Activated naive CD8-positive, alpha-beta T cell treated with anti-CD3 and anti-CD28 coated beads, Interleukin-2, amount 50 U/mL, for 16 hours (primary cell): ENCODE data around the gene AKAIN1.

Source experiments
- DNase-seq: peaks from one replicate; pipeline ENCODE4 v3.0.0-alpha.2; 2020; ENCODE audit warnings: low read depth, low spot score

AKAIN1 gene

GRCh38 chr18:5159080-5159479, 38.0 kb downstream of the AKAIN1 start:
- DNase-seq, result no peak

GRCh38 chr18:5158587-5158986, 38.5 kb downstream of the AKAIN1 start:
- no peak for DNase-seq

GRCh38 chr18:5158172-5158571, 38.9 kb downstream of the AKAIN1 start:
- DNase-seq, result no peak

DNA sequence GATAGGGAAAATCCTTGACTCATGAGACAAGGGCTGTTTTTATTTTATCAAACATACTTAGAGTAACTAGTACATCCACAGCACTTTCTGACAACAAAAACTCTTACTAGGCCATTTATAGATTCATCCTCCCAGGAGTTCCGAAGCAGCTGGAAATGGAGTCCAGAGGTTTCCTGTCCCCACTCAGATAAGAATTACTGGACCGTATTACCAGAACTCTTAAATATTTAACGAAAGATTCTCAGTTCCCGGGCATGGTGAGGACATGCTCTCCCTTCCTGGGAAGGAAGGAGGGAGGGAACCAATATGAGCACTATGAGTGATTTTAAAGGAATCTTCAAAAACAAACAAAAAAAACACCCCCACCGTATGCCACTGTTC, 41.2 kb downstream of the AKAIN1 start:
- DNase-seq, result no peak

DNA sequence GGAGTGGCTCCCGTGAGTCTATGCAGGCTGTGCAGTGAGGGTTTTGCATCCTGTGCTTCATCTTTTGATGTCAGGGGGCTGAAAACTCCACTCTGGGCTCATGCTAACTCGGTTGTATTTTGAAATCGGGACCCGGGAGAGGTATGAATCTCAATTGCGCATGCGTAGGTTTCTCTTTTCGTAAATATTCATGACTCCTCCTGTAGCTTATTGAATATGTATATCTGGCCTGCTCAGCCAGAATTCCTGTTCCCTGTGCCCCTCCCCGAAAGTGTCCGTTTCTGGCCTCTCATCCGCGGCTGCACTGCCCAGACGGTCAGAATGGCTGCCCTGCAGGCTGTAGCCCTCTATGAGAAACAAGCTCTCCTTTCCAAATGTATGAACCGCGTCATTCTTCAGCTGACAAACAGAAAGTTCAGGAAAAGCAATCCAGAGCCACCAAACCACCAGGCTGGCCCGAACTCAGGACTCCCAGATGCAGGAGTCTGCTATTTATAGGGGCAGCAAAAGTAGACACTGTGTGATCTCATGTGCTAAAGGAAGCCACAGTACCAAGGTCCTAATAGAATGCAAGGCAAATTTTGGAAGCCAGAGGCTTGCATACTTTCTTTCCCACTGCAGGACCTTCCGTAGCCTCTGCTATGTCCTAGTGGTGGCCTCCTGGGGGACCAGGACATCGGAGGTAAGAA, 41.7 kb downstream of the AKAIN1 start:
- no peak for DNase-seq

DNA sequence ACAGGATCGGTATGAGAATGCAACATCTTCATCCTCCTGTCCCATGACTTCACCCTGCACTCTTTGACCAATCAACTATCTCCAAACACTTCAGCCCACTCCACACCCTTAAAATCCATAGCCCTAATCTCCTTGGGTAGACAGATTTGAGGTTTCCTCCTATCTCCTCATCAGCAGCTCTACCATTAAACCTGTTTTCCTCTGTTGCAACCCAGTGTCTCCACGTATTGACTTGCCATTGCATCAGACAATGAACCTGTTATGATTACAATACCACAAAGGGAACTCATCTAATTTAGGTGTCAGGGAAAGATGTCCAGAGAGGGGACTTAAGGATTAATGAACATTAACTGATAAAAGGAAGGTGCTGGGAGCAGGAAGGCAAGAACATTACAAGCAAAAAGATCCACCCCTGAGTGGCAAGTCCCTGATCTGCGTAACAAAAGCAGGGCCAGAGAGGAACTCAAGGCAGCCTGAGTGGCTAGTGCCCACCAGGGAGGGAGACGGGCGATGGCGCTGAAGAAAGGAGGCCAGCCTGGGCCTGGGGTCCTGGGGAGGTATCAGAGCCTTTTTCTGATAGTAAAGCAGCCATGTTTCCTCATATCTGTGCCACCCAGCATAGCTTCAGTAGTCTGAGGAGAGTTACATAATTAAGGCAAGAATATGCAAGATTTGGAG, 44.6 kb downstream of the AKAIN1 start:
- DNase-seq, result no peak

GRCh38 chr18:5150894-5151293, 46.2 kb downstream of the AKAIN1 start:
- no peak for DNase-seq

DNA sequence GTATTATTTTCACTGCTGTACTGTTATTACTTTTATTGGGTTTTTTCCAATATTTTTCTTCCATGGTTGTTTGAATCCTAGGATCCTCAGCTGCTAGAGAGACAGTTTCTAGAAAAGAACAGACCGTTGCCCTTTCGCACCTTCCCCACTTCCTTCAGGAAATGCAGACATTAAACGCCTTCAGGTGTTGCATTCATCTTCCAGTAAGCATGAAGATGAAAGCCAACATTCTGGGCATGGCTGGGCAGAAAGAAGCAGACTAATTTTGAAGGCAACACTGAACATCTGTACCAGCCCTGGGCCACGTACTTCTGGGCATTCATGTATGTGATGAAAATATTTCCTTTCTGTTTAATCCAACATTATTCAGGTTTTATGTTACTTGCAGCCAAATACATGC, 51.0 kb downstream of the AKAIN1 start:
- DNase-seq, result no peak

- no peak for DNase-seq
These were observed 51.8 kb downstream of the AKAIN1 start for GRCh38 chr18:5145168-5145825.

GRCh38 chr18:5144629-5145028, 52.4 kb downstream of the AKAIN1 start:
- DNase-seq, result no peak

DNA sequence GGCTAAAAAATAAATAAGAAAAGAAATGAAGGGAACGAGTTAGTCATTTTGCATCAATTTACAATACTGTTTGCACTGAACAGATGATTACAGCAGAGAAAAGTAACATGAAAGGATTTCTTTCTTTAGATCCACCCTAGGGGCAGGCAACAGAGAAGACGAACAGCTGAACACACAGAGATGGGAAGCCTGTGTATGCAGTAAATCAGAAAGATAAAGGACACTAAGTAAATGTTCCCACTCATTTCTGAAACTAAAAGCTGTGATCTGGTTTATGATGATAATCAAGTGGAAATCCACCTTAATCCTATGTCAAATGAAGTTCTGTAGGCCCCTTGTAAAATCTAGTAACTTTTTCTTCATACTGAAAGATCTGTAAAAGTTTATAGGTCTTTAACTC, 54.2 kb downstream of the AKAIN1 start:
- no peak for DNase-seq

DNA sequence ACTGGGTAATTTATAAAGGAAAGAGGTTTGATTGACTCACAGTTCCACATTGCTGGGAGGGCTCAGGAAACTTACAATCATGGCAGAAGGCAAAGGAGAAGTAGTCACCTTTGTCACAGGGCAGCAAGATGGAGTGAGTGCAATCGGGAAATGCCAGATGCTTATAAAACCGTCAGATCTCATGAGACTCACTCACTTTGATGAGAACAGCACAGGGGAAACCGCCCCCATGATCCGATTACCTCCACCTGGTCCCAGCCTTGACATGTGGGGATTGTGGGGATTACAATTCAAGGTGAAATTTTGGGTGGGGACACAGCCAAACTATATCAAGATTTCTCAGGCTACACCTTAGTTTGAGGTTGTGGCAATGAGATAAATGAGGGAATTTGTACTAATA, 54.9 kb downstream of the AKAIN1 start:
- no peak for DNase-seq

- no peak for DNase-seq
These were observed 59.8 kb downstream of the AKAIN1 start for GRCh38 chr18:5137261-5137660.

DNA sequence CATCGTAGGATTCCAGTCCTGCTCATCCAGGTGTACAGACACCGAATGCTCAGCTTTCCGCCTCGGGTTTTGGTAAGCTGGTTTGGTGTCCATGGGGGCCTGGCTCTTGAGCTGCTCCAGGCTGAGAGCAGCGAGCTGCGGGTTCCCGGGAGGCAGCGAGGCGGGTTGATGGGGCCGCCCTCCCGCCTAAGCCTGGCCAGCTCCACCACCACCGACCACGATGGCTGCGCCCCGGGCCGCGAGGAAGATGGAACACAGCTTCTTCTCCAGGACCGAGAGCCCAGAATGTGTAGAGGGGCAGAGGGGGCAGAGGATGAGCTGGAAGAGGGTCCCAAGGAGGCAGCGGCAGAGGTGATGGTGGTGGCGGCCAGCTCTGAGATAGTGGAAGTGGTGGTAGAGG, 64.1 kb downstream of the AKAIN1 start:
- DNase-seq, result no peak

GRCh38 chr18:5122272-5122671, 74.8 kb downstream of the AKAIN1 start:
- DNase-seq, result no peak

GRCh38 chr18:5110266-5110665, 86.8 kb downstream of the AKAIN1 start:
- no peak for DNase-seq

DNA sequence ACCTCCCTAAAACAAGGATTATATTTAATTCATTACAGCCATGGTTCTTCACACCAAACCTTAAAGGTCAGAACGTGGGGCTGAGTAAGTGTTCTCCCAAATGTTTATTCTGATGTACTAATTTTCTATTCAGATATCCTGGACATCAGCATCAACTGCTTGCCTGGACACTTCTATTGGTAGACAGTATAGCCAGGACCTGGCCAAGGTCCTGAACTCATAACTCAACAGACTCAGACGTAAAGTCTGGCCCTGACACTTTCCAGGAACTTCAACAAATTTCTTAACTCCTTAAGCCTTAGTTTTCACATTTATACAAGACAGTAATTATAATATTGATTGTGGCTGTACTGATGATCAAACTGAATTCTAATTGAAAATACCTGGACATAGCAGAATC, 89.1 kb downstream of the AKAIN1 start:
- no peak for DNase-seq

GRCh38 chr18:5106730-5107129, 90.3 kb downstream of the AKAIN1 start:
- DNase-seq, result no peak

GRCh38 chr18:5104246-5104645, 92.8 kb downstream of the AKAIN1 start:
- DNase-seq, result no peak

- no peak for DNase-seq
These were observed 93.4 kb downstream of the AKAIN1 start for GRCh38 chr18:5103693-5104092.

GRCh38 chr18:5103286-5103685, 93.8 kb downstream of the AKAIN1 start:
- no peak for DNase-seq

DNA sequence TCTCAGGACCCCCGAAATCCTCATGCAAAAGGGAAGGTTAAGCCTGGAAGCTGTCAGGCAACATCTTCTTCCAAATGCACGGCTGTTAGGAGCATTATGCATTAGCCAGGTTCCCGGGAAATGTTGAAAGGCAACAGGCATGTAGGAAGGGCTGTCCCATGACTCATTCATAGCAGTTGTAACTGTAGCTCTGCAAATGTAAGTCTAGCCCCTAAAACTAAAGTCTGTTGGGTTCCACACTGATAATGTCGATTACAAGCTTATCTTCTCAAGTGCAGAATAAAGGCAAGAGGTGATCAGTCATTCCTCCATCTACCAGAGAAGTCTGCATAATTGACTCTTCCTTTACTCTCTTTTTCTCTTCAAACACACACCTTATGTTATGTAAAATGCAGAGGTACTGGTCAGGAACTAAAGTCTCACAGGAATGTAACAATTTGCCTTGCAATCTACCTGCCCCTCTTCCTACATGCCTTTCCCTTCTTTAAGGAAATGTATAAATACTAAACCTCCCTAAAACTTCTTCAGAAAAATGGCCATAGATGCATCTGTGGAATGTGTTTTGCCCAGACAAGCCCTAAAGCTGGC, 99.8 kb downstream of the AKAIN1 start:
- no peak for DNase-seq

- DNase-seq, result no peak
These were observed 101.8 kb downstream of the AKAIN1 start for GRCh38 chr18:5095239-5095638.
